Measurements from ENCODE around the gene YJU2. TPM values are rescaled to one million over a fixed set of nuclear protein-coding genes. Genes with fewer than 3 reads are reported as not detected.

YJU2 gene
- total RNA-seq, 1 donor from 2014 or later: 15.1 TPM

DNA sequence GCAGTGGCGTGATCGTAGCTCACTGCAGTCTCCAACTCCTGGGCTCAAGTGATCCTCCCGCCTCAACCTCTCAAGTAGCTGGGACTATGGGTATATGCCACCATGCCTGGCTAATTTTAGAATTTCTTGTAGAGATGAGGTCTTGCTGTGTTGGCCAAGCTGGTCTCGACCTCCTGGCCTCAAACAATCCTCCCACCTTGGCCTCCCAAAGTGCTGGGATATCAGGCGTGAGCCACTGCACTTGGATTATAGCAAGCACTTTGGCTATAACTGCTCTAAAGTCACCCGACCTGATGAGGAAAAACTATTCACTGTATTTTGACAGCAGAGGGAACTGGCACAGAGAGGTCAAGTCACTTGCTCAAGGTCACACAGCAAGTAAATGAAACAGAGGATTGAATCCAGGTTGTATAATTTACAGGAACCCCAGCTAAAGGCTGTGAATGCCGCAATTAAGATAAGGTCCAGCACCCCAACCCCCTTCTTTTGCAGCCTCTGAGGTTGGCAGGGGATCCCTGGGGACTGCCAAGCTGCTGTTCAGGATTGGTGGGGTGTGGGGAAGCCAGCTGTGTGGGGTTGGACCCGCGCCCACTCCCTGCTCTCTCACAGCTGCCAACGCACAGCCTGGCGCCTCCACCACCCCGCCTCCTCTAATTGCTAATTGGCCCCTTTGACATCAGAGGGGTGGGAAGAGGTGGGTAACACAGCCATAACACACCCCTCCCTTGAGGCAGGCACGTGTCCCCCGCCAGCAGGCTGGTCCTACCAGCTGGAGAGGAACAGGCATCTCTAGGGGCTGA is 49.3 kb downstream of the YJU2 start:
- DNase-seq (ENCODE audit: low spot score): no peak

DNA sequence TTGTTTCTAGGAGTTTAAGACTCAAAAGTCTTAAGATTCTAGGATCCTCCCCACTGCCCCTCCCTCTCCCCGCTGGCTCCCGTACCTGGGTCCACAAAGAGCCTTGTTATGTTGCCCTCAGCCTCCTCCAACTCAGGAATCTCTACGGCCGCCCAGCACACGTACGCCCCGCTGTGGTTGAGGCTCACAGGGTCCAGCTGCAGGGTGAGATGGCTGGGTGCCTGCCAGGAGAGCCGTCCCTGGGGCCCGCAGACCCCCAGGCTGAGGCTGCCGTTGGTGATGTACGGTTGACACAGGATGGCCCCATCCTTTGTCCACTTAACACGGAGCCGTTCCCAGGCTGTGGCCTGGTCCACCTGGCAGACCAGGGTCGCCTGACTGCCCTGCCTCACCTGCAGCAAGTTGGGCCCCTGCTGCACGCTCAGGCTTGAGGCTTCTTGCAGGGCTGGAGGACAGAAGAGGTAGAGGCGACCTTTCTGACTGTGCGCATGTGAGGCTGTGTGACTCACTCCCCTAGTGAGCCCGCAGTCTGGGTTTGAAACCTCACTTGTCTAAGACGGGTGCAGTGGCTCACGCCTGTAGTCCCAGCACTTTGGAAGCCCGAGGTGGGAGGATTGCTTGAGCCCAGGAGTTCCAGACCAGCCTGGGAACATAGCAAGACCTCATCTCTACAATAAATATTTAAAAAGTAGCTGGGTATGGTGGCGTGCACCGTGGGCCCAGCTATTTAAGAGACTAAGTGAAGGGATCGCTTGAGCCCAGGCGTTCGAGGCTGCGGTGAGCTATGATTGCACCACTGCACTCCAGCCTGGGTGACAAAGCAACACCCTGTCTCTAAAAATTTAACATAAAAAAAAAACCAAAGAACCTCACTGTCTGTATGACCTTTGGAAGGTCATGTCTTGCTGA is 51.3 kb downstream of the YJU2 start:
- no peak for DNase-seq (ENCODE audit: low spot score)

DNA sequence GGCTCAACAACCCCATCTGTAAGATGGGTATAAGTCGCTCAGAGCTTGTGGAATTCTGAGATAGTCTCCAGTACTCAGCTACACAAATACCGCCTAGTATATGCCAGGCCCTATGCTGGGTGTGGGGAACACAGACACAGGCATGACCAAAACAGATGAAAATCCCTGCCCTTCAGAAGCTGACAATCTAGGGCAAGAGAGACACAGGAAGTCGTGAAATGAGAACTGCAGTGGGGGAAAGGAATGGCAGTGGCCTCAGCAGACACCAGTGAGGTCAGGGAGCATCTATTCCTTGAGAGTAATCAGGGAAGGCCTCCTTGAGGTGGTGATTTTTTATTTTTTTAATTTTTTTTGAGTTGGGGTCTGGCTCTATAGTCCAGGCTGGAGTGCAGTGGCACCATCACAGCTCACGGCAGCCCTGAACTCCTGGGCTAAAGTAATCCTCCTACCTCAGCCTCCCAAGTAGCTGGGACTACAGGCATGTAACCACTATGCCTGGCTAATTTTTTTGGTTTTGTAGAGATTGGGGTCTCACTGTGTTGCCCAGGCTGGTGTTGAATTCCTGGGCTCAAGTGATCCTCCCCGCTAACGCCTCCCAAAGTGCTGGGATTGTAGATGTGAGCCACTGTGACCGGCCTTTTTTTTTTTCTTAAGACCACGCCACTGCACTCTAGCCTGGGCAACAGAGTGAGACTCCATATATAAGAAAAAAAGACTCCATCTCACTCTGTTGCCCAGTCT is 52.1 kb downstream of the YJU2 start:
- DNase-seq (ENCODE audit: low spot score): no peak

DNA sequence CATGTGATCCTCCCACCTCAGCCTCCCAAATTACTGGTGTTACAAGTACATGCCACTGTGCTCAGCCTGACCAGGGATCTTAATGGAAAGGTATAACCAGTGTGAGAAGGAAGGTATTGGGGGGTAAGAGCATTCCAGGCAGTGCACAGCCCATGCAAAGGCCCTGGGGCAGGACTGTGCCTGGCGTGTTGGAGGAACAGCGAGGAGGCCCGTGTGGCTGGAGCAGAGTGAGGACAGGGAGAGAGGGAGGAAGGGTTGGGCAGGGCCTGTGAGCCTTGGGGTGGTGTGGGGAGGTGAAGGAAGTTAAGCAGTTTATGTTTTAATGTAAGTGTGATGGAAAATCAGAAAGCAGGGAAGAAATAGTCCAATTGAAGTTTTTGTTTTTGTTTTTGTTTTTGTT is 53.7 kb downstream of the YJU2 start:
- DNase-seq (ENCODE audit: low spot score): no peak

DNA sequence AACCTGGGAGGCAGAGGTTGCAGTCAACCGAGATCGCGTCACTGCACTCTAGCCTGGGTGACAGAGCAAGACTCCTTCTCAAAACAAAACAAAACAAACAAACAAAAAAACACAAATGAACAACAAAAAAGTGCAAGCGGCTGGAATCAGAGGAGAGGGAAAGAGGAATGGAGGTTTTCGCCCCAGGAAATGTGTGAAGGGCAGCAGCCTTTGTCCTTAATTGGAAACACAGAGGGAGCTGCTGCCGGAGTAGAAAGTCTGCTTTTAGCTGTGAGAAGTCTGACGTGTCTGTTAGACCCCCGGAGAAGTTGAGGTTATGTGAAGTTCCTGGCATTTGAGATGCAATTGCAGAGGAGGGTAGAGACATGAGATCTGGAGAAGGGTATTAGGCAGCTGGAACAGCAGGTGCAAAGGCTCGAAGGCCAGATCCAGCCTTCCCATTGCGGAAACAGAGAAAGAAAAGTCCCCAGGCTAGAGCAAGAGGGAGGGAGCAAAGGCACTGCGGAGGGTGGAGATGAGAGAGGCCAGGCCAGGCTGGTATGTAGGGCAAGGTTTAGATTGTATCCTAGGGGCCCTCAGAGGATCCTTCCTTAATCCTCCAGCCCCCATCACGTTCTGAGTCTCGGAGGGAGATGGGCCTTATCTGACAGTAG is 54.8 kb downstream of the YJU2 start:
- no peak for DNase-seq (ENCODE audit: low spot score)

DNA sequence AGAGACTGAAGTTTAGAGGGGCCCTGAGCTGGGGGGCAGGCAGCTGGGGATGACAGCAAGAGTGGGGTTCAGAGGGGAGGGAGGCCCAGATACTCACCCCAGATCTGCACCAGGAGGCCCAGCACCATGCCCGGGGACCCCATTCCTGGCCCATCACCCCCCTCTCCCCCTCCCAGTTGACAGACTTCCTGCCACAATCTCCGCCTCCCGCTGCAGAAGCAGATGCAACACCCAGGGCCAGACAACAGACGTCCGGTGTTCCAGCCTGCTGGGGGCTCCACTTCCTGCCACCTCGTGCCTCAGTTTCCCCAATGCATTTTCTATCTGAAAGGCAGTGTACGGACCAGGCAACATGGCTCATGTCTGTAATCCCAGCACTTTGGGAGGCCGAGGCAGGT is 55.4 kb downstream of the YJU2 start, which contains the start of gene TMIGD2:
Gene TMIGD2, minus strand, starts transcription at position 147 of the 398 bp plus-strand sequence. Its CDS starts 4 bp downstream, at position 143.
- no peak for DNase-seq (ENCODE audit: low spot score)

DNA sequence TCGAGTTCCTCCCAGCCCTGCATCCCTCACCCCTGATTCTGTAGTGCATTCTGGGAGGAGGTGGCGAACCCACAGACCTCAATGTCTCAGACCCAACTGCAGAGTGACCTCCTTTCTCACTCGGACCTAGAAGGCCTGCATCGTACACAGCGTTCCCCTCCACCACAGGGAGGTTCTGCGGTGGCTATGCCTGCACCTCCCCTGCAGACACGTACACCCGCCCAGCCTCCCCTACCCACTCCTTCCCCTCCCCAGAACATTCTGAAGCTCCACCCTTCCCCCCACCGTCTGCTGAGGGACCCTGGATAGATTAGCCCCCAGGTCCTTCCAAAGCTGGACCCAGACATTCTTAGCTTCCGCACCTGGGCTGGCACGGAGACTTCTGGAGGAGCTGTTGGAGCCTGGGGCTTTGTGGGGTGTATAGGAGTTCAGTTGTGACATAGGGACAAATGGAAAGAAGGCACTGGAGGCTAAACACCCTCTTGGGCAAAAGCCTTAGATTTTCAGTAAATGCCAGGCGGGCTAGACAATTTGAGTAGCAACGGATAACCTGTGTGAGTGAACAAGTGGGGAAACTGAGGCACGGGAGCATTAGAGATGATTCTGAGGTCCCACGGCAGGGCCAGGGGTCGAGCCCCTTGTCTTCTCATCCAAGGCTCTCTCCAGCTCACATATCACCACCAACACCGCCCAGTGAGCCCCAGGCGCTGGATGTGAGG is 57.1 kb downstream of the YJU2 start:
- DNase-seq (ENCODE audit: low spot score): no peak

DNA sequence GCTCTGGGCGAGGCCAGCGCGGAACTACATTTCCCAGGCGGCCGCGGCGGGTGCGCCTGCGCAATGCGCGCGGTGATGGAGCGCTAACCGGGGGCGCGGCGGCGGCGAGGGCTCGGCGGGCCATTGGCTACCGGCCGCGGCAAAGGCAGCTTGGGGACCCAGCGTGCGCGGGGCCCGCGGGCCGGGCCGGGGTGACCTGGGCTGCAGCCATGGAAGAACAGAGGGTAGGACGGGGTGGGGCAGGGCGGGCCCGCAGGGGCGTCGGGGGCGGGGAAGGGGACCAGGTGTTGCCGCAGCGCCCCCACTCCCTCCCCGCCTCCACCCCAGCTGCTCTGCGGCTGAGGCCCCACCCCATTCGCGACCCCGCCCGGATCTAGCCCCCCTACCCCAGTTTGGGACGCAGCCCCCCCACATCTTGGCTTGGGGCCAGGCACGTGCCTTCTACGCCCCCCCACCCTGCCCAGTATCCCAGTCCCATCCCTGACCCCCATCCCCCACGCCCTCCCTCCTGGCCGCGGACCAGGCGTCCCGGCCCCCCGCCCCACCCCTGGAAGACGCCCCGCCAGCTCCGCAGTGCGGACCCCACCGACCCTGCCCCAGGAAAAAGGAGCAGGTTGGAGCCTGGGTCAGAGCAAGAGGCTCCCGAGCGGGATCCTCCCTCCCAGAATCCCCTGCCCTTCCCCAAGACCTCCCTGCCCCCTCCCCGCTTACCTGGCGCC is 57.8 kb downstream of the YJU2 start, which contains the start of gene FSD1:
Gene FSD1, plus strand, starts transcription at position 61 of the 719 bp plus-strand sequence. Its CDS starts 149 bp downstream, at position 210.
- no peak for DNase-seq (ENCODE audit: low spot score)

DNA sequence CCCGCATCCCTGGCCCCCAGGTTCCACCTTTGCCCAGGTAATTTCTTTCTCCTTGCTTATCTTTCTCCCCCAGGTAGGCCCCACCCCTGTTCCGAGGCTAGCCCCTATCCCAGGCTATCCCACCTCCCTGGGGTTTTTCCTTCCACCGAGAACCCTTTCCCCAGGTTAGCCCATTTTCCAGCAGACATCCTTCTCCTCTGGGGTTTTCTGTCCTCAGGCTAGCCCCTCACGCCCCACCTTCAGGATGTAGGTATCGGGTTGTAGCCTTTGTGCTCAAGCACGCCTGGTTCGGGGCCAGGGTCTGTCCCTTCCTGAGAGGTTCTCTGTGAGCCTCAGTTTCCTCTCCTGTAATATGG is 58.4 kb downstream of the YJU2 start:
- no peak for DNase-seq (ENCODE audit: low spot score)

DNA sequence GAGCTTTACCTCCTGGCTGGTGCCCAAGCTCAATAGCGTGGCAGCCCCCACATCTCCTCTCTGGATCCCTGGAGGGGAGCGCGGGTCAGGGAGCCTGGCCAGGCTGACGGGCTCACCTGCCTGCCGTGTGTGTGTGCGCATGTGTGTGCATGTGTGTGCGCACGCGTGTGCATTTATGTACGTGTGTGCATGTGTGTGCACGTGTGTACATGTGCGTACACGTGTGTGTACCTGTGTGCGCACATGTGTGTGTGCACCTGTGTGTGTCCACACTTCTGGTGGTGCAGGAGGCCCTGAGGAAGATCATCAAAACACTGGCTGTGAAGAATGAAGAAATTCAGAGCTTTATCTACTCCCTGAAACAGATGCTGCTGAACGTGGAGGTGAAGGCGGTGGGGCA is 58.8 kb downstream of the YJU2 start:
- DNase-seq (ENCODE audit: low spot score): no peak

DNA sequence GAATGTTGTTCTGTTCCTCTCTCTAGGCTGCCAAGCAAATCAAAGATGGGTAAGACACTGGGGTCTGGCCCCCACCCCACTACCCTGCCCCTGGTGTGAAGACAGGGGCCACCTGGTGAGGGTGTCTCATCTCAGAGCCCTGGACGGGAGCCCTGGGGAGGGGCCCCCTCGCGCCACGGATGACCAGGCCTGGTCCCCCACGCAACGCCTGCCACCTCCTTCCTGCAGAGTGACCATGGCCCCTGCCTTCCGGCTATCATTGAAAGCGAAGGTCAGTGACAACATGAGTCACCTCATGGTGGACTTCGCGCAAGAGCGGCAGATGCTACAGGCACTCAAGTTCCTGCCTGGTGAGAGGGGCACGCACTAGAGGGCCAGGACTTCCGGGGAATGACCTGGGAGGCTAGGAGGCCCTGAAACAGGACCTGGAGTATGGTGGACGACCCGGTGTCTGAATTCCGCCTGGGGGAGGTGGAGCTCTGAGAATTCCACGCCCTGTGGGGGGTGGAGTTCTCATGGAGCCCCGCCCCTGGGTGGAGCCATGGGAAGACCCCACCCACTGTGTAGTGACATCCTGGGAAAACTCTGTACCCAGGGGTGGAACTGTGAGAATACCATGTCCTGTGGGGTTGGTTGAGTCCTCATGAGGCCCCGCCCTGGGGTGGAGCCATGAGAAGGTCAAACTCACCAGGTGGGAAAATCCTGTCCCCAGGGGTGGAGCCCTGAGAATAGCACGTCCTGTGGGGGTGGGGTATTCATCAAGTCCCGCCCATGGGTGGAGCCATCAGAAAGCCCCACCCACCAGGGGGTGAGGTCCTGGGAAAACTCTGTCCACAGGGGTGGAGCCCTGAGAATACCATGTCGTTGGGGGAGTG is 63.6 kb downstream of the YJU2 start:
- no peak for DNase-seq (ENCODE audit: low spot score)

DNA sequence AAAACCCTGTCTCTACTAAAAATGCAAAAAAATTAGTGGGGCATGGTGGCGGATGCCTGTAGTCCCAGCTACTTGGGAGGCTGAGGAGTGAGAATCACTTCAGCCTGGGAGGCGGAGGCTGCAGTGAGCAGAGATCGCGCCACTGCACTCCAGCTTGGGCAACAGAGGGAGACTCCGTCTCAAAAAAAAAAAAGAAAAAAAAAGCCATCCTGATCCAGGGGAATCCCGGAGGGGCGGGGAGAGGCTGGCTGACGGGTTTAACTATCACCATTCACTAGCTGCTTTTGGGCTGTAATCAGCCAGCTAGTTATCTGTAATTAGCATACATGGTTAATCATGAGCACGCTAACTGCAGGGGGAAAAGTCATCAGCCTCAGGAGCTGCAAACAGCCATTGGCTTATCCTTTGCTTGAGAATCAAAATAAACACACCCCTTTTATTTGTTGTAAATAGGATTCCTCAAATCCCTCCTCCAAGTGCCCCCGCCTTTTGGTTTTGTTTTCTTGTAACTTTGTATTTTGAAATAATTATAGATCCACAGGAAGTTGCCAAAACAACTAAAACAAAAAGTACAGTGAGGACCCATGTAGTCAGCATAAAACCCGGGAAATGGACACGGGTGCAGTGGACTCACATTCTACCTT is 67.1 kb downstream of the YJU2 start:
- DNase-seq (ENCODE audit: low spot score): no peak

DNA sequence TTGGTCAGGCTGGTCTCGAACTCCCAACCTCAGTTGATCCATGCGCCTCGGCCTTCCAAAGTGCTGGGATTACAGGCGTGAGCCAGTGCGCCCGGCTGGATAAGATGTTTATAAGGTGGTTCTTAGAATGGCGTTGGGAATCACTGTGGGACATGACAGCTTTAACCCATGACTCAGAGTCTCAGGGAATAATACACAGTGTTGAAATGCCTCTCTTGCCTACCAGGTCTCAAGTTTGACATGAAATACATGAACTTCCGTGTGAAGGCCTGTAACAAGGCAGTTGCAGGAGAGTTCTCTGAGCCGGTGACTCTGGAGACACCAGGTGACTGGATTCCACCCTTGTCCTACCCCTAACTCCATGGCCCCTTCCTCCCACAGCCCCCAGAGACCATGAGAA is 70.1 kb downstream of the YJU2 start:
- DNase-seq (ENCODE audit: low spot score): no peak

DNA sequence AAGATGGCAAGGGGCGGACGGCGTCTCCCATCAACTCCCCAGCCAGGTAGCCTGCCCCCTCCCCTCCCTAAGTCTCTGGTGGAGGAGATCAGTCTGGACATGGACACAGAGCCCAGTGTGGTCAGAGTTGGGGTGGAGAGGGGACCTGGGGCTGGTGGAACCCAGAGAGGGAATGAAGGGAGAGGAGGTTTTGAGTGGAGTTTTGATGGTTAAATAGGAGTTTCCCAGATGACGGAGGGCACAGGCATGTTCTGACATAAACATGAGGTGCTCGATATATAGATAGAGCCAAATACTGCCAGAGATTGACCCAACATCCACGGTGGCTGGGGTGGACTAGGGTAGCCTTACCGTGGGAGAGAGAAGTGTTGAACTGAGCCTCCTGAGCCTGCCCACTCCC is 71.6 kb downstream of the YJU2 start:
- DNase-seq (ENCODE audit: low spot score): no peak
